Spleen (tissue), 11 donors: ENCODE results near the gene CPNE7. TPM values are rescaled to one million over a fixed set of nuclear protein-coding genes. Genes with fewer than 3 reads are reported as not detected.

Source experiments
- DNase-seq: peaks from one replicate; pipeline ENCODE4 v3.0.0-alpha.2; 2020
- H3K27ac ChIP-seq, 8 donors: fragments of 200-600 bp; sonication (generic) in 7 of 8; 1 replicate in 4 of 8; 2 replicates in 4 of 8; pipeline versions ENCODE4 v1.5.0 to v1.8.0; 2016 to 2021; ENCODE audit warnings: inconsistent platforms in 4 of 8, mild to moderate bottlenecking in 4 of 8, moderate library complexity in 1 of 8
- H3K27me3 ChIP-seq, 7 donors: fragments of 200-600 bp; sonication (generic) in 6 of 7; replicated peaks in 1 of 7; 1 replicate in 4 of 7; 2 replicates in 3 of 7; pipeline versions ENCODE4 v1.5.0 to v1.8.0; 2016 to 2021; ENCODE audit warnings: inconsistent platforms in 3 of 7, mild to moderate bottlenecking in 1 of 7
- H3K36me3 ChIP-seq, 6 donors: fragments of 200-600 bp; sonication (generic) in 5 of 6; 1 replicate in 4 of 6; 2 replicates in 2 of 6; pipeline versions ENCODE4 v1.5.0 to v1.8.0; 2016 to 2021; ENCODE audit warnings: inconsistent platforms in 2 of 6
- H3K4me1 ChIP-seq, 6 donors: fragments of 200-600 bp; sonication (generic) in 5 of 6; 1 replicate in 3 of 6; 2 replicates in 3 of 6; pipeline versions ENCODE4 v1.5.0 to v1.8.0; 2016 to 2021; ENCODE audit warnings: inconsistent platforms in 3 of 6
- H3K4me3 ChIP-seq, 8 donors: fragments of 200-600 bp; sonication (generic) in 7 of 8; 1 replicate in 4 of 8; 2 replicates in 4 of 8; pipeline versions ENCODE4 v1.5.0 to v1.8.0; 2016 to 2021; ENCODE audit warnings: inconsistent platforms in 4 of 8, mild to moderate bottlenecking in 4 of 8, moderate library complexity in 2 of 8
- H3K9me3 ChIP-seq, 8 donors: fragments of 200-600 bp; sonication (generic) in 7 of 8; 1 replicate in 4 of 8; 2 replicates in 4 of 8; pipeline versions ENCODE4 v1.5.0 to v1.8.0; 2016 to 2021; ENCODE audit warnings: inconsistent platforms in 4 of 8
- CTCF ChIP-seq, 11 experiments: fragments of 200-600 bp in 7 of 11; fragments of 450-650 bp in 4 of 11; sonication (generic) in 4 of 11; IDR thresholded peaks in 8 of 11; conservative IDR thresholded peaks in 3 of 11; 1 replicate in 7 of 11; 2 replicates in 4 of 11; pipeline versions ENCODE4 v1.4.0 to v1.8.0; 2016 to 2021; ENCODE audit warnings: antibody characterized with exemption in 11 of 11, inconsistent platforms in 4 of 11, mild to moderate bottlenecking in 1 of 11
- POLR2A ChIP-seq, 3 donors: fragments of 450-650 bp; IDR thresholded peaks; one replicate each; pipeline ENCODE4 v1.5.1; 2017; ENCODE audit warnings: antibody characterized with exemption in 3 of 3, mild to moderate bottlenecking in 1 of 3
- POLR2AphosphoS5 ChIP-seq, 3 donors: sonication (generic); formaldehyde crosslinking; IDR thresholded peaks; one replicate each; pipeline ENCODE4 v1.5.1; 2017; ENCODE audit warnings: antibody characterized with exemption in 3 of 3
- WGBS, 5 donors: extraction: QIAGEN DNeasy Blood & Tissue Kit in 3 of 5; methylation state at CpG; one replicate each; pipeline versions ENCODE4 v1.1.5 to v1.1.7; 2013 to 2018; 5-methylcytosine and 5-hydroxymethylcytosine counted together
- intact Hi-C: fragments of 100-400 bp; cut with DNase I; formaldehyde crosslinking; loops from one replicate; pipeline ENCODE4 v1.15.0; 2023; ENCODE audit warnings: low total_unique reads
- polyA plus RNA-seq, 3 donors: library from polyadenylated mRNA; stranded (reverse); fragments of 200-250 nt; gene quantifications; one replicate each; pipeline ENCODE4 v1.2.1, GENCODE V29; 2013
- total RNA-seq, 7 donors: library from RNA; depleted of rRNA in 3 of 7; stranded (reverse); fragments of >200 nt in 3 of 7; fragmentation: NEBNext Ultra II Directional in 4 of 7; extraction: Animal tissue kit (Norgen Biotek cat#: 25700) in 4 of 7; gene quantifications; one replicate each; pipeline versions ENCODE4 v1.1.0 to v1.2.1, GENCODE V29; 2016 to 2021
- donor health status: healthy with polysubstance abuse.
- donor health status: DM: no; HTN: no; CAD: no; lungs with moderate emphysema.
- donor health status: DM: no; HTN: no; CAD: no.
- donor health status: Bipolar disorder and iron deficiency.
- donor health status: healthy.
- donor health status: DM: no; HTN: no; CAD: no.
- donor health status: DM: yes; HTN: yes; CAD: no.

CPNE7 gene
- total and polyA plus RNA-seq, 10 donors: 0.37 to 4.3 (median 1.5) TPM; not detected in 1

GRCh38 chr16:89577055-89577759 is 1.6 kb downstream of the CPNE7 start:
- Histone ChIP-seq H3K4me3 (no peak overlapping the region), H3K36me3 (no peaks in the 10 kb centered on the region), H3K4me1 (peaks cover 11 to 36% (median 22%) of the 10 kb centered on the region in 6 donors), H3K27ac (no peak overlapping the region), H3K9me3 (no peaks in the 10 kb centered on the region), H3K27me3 (peaks cover 5 to 56% (median 40%) of the 10 kb centered on the region in 7 donors)
- intact Hi-C loops: loop anchor here (10.0 kb wide), 1 partner anchor 68 kb away; no protein-coding TSS in a partner anchor
- TF ChIP-seq POLR2A (IDR thresholded peaks at IDR 0.05): no peak
- no peak for DNase-seq
- 85 to 95% (median 88%) methylated on average over 21 to 25 of the region's 25 CpGs for WGBS, 5 donors

GRCh38 chr16:89579351-89579750 is 3.8 kb downstream of the CPNE7 start:
- peaks cover 5 to 34% (median 24%) of the 10 kb centered on the region in 7 donors for H3K27me3 ChIP-seq
- H3K27ac ChIP-seq: no peak overlapping the region
- WGBS, 5 donors: 90 to 93% (median 91%) methylated on average over 15 of the region's 15 CpGs
- no peaks in the 10 kb centered on the region for H3K36me3 ChIP-seq
- intact Hi-C loops: loop anchor here (10.0 kb wide), 1 partner anchor 65 kb away; no protein-coding TSS in a partner anchor
- H3K4me1 ChIP-seq: peaks cover 8 to 33% (median 23%) of the 10 kb centered on the region in 6 donors
- DNase-seq: no peak
- TF ChIP-seq POLR2A (IDR thresholded peaks at IDR 0.05) (no peak), POLR2AphosphoS5 (IDR thresholded peaks at IDR 0.05) (no peak), CTCF (IDR thresholded peaks at IDR 0.05 in 8 of 11, conservative IDR thresholded peaks at IDR 0.05 in 3 of 11) (no peak)
- H3K4me3 ChIP-seq: no peak overlapping the region
- H3K9me3 ChIP-seq: no peaks in the 10 kb centered on the region

DNA sequence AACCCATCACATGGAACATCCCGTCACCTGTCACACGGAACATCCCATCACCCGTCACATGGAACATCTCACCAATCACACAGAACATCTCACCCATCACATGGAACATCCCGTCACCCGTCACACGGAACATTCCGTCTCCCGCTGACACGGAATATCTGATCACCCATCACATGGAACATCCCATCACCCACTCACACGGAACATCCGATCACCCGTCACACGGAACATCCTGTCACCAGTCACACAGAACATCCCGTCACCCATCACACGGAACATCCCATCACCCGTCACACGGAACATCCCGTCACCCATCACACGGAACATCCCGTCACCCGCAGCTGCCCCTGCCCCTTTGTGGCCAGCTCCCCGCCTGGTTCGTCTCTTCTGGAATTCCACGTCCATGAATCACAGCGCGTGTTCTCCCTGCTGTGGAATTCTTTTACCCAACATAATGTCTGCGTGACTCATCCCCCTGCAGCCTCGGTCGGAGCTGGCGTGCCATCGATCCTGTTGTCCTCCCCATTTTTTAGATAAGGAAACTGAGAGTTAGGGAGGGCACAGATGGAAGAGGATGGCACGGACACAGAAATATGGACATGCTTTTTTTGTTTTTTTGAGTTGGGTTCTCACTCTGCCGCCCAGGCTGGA is 5.6 kb downstream of the CPNE7 start:
- intact Hi-C loops: no loop called here
- Histone ChIP-seq H3K4me3 (no peak overlapping the region), H3K27me3 (peaks cover 4 to 16% (median 9%) of the 10 kb centered on the region in 7 donors), H3K36me3 (no peaks in the 10 kb centered on the region), H3K9me3 (no peaks in the 10 kb centered on the region), H3K4me1 (peaks cover 0 to 16% (median 8%) of the 10 kb centered on the region in 6 donors), H3K27ac (no peak overlapping the region)
- TF ChIP-seq POLR2AphosphoS5 (IDR thresholded peaks at IDR 0.05): no peak
- TF ChIP-seq POLR2A (IDR thresholded peaks at IDR 0.05): no peak
- no peak for TF ChIP-seq CTCF (IDR thresholded peaks at IDR 0.05 in 8 of 11, conservative IDR thresholded peaks at IDR 0.05 in 3 of 11)
- no peak for DNase-seq
- 91 to 94% (median 92%) methylated on average over 32 to 33 of the region's 33 CpGs for WGBS, 5 donors

- Histone ChIP-seq H3K4me3 (no peak overlapping the region), H3K27ac (peak overlapping the region in 1 of 8 donors; percentile 35), H3K27me3 (peaks cover 0 to 8% (median under 1%) of the 10 kb centered on the region in 7 donors), H3K9me3 (no peaks in the 10 kb centered on the region), H3K36me3 (no peaks in the 10 kb centered on the region), H3K4me1 (peaks cover 0 to 18% (median 8%) of the 10 kb centered on the region in 6 donors)
- intact Hi-C loops: no loop called here
- peak; percentile 68 for DNase-seq
- TF ChIP-seq CTCF (IDR thresholded peaks at IDR 0.05 in 8 of 11, conservative IDR thresholded peaks at IDR 0.05 in 3 of 11) (no peak), POLR2A (IDR thresholded peaks at IDR 0.05) (no peak), POLR2AphosphoS5 (IDR thresholded peaks at IDR 0.05) (no peak)
- WGBS, 5 donors: 55 to 66% (median 59%) methylated on average over 12 to 15 of the region's 15 CpGs
Observed at GRCh38 chr16:89581861-89582563, 6.5 kb downstream of the CPNE7 start.
